ENCODE data around the gene PUM1. TPM values are rescaled to one million over a fixed set of nuclear protein-coding genes. Genes with fewer than 3 reads are reported as not detected.

The PUM1 gene
- total RNA-seq, 1 donor from 2014 or later = 137 TPM

DNA sequence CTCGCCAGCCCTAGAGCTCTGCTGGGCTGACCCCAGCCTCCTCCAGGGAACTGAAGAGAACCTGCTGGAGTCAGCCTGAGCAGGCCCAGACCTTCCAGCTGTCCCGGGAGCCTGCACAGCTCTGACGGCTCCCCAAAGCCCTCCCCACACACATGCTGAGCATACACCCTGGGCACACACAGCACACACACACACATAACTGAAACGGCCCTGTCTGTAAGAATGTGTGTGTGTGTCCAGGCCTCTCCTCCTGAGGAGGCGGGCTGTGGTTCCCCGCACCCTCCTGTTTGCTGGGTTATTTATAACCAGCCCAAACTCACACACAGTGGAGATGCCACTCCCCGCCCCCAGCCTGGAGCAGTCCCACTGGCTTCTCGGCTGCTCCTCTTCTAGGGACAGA is 177.1 kb downstream of the PUM1 start:
- no peak overlapping the region for H3K27ac Mint-ChIP-seq
- ChIA-PET POLR2A (no interaction called here), CTCF (no interaction called here)
- H3K36me3 Mint-ChIP-seq (ENCODE audit: low read depth) = no peaks in the 10 kb centered on the region
- intact Hi-C loops (cut with micrococcal nuclease) = no loop called here
- ATAC-seq (ENCODE audit: low read depth) (no peak), DNase-seq (no peak)
- no peaks in the 10 kb centered on the region for H3K9me3 Mint-ChIP-seq
- H3K27me3 Mint-ChIP-seq = peaks cover 26% of the 10 kb centered on the region
- H3K4me3 Mint-ChIP-seq = no peak overlapping the region
- peaks cover 8% of the 10 kb centered on the region for H3K4me1 Mint-ChIP-seq
- TF ChIP-seq, protein P1, sequence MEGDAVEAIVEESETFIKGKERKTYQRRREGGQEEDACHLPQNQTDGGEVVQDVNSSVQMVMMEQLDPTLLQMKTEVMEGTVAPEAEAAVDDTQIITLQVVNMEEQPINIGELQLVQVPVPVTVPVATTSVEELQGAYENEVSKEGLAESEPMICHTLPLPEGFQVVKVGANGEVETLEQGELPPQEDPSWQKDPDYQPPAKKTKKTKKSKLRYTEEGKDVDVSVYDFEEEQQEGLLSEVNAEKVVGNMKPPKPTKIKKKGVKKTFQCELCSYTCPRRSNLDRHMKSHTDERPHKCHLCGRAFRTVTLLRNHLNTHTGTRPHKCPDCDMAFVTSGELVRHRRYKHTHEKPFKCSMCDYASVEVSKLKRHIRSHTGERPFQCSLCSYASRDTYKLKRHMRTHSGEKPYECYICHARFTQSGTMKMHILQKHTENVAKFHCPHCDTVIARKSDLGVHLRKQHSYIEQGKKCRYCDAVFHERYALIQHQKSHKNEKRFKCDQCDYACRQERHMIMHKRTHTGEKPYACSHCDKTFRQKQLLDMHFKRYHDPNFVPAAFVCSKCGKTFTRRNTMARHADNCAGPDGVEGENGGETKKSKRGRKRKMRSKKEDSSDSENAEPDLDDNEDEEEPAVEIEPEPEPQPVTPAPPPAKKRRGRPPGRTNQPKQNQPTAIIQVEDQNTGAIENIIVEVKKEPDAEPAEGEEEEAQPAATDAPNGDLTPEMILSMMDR (IDR thresholded peaks at IDR 0.05) = no peak

DNA sequence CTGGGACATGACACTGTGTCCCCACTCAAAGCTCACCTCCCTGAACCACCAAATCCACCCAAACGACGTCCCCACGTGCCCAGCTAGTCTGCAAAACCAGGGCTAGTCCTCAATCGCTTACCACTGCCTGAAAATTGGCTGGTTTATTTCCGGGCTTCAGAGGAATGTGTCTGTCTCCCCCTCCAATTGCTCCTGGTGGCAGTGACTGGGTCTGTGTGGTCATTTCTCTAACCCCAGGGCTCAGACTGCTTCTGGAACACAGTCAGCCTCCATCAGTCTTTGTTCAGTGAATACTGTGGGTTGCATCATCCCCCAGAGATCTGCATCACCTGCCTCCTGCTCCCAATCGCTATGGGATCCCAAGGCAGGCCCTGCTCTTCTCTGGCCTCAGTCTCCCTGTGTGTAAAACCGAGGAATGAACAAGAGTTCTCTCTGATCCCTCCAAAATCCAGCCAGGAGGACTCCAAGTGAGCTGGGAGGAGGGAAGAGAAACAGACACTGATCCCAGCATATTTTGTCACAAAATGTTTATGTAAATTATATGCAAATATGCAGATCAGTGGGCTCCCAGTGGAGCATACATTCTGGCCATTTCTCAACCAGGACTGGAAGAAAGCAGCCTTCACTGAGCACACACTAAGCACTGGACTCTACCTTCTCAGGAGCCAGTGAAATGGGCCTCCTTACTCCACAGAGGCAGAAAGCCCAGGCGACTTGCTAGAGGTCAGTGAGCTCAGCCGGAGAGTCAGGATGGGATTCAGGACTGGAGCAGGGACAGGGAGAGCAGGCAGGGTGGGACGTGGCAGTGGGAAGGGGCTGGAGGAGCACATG is 177.8 kb downstream of the PUM1 start:
- TF ChIP-seq, protein P1 (IDR thresholded peaks at IDR 0.05) = no peak
- Mint-ChIP-seq H3K27ac (no peak overlapping the region), H3K27me3 (peaks cover 25% of the 10 kb centered on the region), H3K9me3 (no peaks in the 10 kb centered on the region), H3K36me3 (ENCODE audit: low read depth) (no peaks in the 10 kb centered on the region), H3K4me1 (peaks cover 8% of the 10 kb centered on the region), H3K4me3 (no peak overlapping the region)
- ChIA-PET POLR2A (no interaction called here), CTCF (no interaction called here)
- intact Hi-C loops (cut with micrococcal nuclease) = no loop called here
- ATAC-seq (ENCODE audit: low read depth) (no peak), DNase-seq (no peak)

DNA sequence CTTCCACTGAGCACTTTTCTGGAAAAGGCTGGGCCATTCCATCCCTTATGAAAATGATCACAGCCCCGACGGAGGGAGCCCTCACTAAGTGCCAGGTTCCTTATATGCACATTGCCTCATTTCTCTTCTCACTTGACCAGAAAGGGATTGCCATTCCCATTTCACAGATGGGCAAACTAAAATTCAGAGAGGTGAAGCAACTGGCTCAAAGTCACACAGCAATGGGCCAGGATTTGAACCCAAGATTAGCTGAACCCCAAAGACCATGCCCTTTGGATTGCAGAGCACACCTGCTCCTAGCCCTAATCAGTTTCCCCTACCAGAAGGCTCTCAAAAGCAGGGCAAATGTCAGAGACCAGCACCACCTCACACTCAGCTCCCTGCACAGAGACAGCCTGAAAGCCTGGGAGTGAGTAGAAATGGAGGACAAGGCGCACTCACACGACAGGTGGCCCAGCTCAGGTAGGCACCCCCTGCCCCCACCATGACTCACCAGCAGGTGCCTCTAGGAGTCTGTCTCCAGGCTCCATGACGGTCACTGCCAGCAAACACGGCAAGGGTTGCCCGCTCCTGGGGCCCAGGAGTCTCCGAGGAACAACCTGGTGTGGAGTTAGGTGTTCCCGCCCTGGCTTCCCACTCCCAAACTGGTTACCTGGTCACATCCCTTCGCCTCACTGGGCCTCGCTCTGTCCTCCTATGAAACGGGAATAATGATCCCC is 178.6 kb downstream of the PUM1 start:
- DNase-seq (no peak), ATAC-seq (ENCODE audit: low read depth) (no peak)
- peaks cover 23% of the 10 kb centered on the region for H3K27me3 Mint-ChIP-seq
- H3K9me3 Mint-ChIP-seq = no peaks in the 10 kb centered on the region
- ChIA-PET POLR2A (no interaction called here), CTCF (no interaction called here)
- H3K36me3 Mint-ChIP-seq (ENCODE audit: low read depth) = no peaks in the 10 kb centered on the region
- peaks cover 10% of the 10 kb centered on the region for H3K4me1 Mint-ChIP-seq
- TF ChIP-seq, protein P1 (IDR thresholded peaks at IDR 0.05) = no peak
- H3K27ac Mint-ChIP-seq = no peak overlapping the region
- H3K4me3 Mint-ChIP-seq = no peak overlapping the region
- intact Hi-C loops (cut with micrococcal nuclease) = no loop called here

DNA sequence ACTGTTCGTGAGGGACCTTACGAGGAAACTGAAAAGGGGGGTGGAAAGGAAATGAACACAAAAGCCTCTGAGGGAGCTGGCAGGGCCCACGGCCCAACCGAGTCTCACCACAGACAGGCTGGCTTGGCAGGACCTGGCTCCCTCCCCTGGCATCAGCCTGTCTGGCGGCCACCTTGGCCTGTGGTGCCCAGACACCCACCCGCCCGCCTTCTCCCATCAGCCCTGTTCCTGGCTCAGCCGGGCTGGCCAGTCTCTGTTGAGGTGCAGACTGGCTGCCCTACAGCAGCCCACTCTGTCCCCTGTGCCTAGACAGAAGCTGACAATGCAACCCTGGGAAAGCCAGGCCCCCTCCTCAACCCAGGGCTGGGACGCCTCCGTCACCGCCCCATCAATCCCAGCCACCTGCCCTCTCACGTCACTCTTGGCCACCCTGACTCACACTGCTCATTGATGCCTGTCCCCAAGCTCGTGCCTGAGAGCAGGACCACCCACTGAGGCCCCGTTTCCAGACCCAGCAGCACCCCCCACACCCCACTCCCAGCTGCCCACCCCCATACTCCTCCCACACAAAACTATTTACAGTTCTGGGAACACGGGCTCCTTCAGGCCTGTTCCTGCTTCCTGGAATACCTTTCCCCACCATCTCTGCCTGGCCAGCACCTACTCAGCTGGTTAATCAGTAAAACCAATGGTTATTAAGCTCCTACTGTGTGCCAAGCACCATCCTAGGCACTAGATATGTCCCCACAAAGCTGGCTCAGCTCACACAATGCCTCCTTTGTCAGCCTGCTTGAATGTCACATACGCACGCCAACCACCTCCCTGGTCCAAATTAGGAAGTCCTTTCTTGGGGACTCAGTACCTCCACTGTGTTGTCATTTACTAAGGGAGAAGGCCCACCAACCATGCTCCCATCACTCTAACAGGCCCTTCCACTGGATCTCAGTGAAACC is 179.7 kb downstream of the PUM1 start:
- H3K36me3 Mint-ChIP-seq (ENCODE audit: low read depth) = no peaks in the 10 kb centered on the region
- no peaks in the 10 kb centered on the region for H3K9me3 Mint-ChIP-seq
- peaks cover 23% of the 10 kb centered on the region for H3K27me3 Mint-ChIP-seq
- H3K4me1 Mint-ChIP-seq = peaks cover 14% of the 10 kb centered on the region
- intact Hi-C loops (cut with micrococcal nuclease) = no loop called here
- ChIA-PET CTCF (no interaction called here), POLR2A (no interaction called here)
- ATAC-seq (ENCODE audit: low read depth) = no peak
- TF ChIP-seq, protein P1 (IDR thresholded peaks at IDR 0.05) = no peak
- peak overlapping the region; percentile 42 for H3K27ac Mint-ChIP-seq
- no peak for DNase-seq
- H3K4me3 Mint-ChIP-seq = no peak overlapping the region
